MCF 10A (cell line): ENCODE data around the gene BIRC5. TPM values are rescaled to one million over a fixed set of nuclear protein-coding genes. Genes with fewer than 3 reads are reported as not detected.

Experiments
- BruUV-seq: library from RNA; stranded (reverse); fragments of 400-500 nt; replicated peaks from 2 replicates; lab custom pipeline; 2021; lab: Mats Ljungman, UMichigan
- CTCF ChIA-PET: fragments of 300-600 bp; sonication (Branson Sonifier 250); formaldehyde crosslinking; extraction: SDS; loops from one replicate; lab custom pipeline; 2021; ENCODE audit warnings: antibody characterized with exemption, inconsistent platforms; lab: Yijun Ruan, JAX
- POLR2A ChIA-PET: fragments of 300-600, 350-650 bp; sonication (Branson Sonifier 250); formaldehyde crosslinking; extraction: SDS; loops from one replicate; lab custom pipeline; 2020; ENCODE audit warnings: antibody characterized with exemption, inconsistent platforms; lab: Yijun Ruan, JAX
- DNase-seq: peaks from one replicate; pipeline ENCODE4 v3.0.0-alpha.2; 2018; ENCODE audit not compliant: unreplicated experiment
- H3K27ac Mint-ChIP-seq: one replicate; pipeline ENCODE4 v1.8.0; 2022; ENCODE audit warnings: mild to moderate bottlenecking, low read depth, mixed read lengths; ENCODE audit not compliant: unreplicated experiment
- H3K27me3 Mint-ChIP-seq: one replicate; pipeline ENCODE4 v1.8.0; 2022; ENCODE audit warnings: mixed read lengths; ENCODE audit not compliant: insufficient read depth, unreplicated experiment
- H3K36me3 Mint-ChIP-seq: one replicate; pipeline ENCODE4 v1.8.0; 2022; ENCODE audit warnings: mild to moderate bottlenecking, moderate library complexity, mixed read lengths; ENCODE audit not compliant: insufficient read depth, unreplicated experiment
- H3K4me1 Mint-ChIP-seq: one replicate; pipeline ENCODE4 v1.8.0; 2022; ENCODE audit warnings: mixed read lengths; ENCODE audit not compliant: insufficient read depth, unreplicated experiment
- H3K4me3 Mint-ChIP-seq: one replicate; pipeline ENCODE4 v1.8.0; 2022; ENCODE audit warnings: mild to moderate bottlenecking, moderate library complexity, mixed read lengths; ENCODE audit not compliant: unreplicated experiment
- H3K9me3 Mint-ChIP-seq: one replicate; pipeline ENCODE4 v1.8.0; 2022; ENCODE audit warnings: mixed read lengths; ENCODE audit not compliant: unreplicated experiment
- intact Hi-C: fragments of 100-400 bp; cut with micrococcal nuclease; formaldehyde crosslinking; loops from 2 replicates; pipeline ENCODE4 v1.14.1; 2022
- total RNA-seq: library from RNA; stranded (reverse); gene quantifications from 2 replicates; pipeline ENCODE4 v1.2.3, GENCODE V29; 2022
- TF ChIP-seq, protein P1 (sequence below): fragments of 200-600 bp; IDR thresholded peaks from one replicate; pipeline ENCODE4 v1.8.0; 2022; ENCODE audit warnings: antibody characterized with exemption, mild to moderate bottlenecking; ENCODE audit not compliant: unreplicated experiment

The BIRC5 gene
- total RNA-seq, 1 experiment from 2014 or later: 45.6 TPM

DNA sequence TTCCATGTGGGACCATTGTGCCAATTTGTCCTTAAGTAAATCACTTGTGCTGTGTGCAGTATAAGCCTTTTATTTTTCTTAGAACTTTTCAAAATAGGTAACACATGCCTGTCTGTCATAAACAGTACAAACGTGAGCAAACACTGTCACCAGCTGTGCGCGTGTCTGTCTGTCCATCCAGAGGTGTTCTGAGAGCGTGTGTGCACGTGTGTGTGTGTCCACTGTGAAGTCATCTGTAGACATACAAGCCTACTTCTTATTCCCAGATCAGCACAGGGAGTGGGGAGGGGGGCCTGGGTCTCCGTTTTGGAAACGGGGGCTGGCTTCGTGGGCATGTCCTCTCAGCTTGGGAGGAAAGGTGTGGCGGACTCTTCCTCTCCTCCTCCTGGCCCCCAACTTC is 26.8 kb downstream of the BIRC5 start:
- TF ChIP-seq, protein P1, sequence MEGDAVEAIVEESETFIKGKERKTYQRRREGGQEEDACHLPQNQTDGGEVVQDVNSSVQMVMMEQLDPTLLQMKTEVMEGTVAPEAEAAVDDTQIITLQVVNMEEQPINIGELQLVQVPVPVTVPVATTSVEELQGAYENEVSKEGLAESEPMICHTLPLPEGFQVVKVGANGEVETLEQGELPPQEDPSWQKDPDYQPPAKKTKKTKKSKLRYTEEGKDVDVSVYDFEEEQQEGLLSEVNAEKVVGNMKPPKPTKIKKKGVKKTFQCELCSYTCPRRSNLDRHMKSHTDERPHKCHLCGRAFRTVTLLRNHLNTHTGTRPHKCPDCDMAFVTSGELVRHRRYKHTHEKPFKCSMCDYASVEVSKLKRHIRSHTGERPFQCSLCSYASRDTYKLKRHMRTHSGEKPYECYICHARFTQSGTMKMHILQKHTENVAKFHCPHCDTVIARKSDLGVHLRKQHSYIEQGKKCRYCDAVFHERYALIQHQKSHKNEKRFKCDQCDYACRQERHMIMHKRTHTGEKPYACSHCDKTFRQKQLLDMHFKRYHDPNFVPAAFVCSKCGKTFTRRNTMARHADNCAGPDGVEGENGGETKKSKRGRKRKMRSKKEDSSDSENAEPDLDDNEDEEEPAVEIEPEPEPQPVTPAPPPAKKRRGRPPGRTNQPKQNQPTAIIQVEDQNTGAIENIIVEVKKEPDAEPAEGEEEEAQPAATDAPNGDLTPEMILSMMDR: no peak
- BruUV-seq: no TSS peak
- peaks cover 6% of the 10 kb centered on the region for H3K36me3 Mint-ChIP-seq
- POLR2A ChIA-PET: no interaction called here
- H3K27me3 Mint-ChIP-seq: no peaks in the 10 kb centered on the region
- DNase-seq: no peak
- H3K4me3 Mint-ChIP-seq: no peak overlapping the region
- H3K4me1 Mint-ChIP-seq: peaks cover 4% of the 10 kb centered on the region
- CTCF ChIA-PET: interaction anchor here (1.1 kb wide), 1 partner anchor 9 kb away, joined by 10 read pairs; no protein-coding TSS in a partner anchor
- intact Hi-C loops: no loop called here
- H3K27ac Mint-ChIP-seq: no peak overlapping the region
- no peaks in the 10 kb centered on the region for H3K9me3 Mint-ChIP-seq

DNA sequence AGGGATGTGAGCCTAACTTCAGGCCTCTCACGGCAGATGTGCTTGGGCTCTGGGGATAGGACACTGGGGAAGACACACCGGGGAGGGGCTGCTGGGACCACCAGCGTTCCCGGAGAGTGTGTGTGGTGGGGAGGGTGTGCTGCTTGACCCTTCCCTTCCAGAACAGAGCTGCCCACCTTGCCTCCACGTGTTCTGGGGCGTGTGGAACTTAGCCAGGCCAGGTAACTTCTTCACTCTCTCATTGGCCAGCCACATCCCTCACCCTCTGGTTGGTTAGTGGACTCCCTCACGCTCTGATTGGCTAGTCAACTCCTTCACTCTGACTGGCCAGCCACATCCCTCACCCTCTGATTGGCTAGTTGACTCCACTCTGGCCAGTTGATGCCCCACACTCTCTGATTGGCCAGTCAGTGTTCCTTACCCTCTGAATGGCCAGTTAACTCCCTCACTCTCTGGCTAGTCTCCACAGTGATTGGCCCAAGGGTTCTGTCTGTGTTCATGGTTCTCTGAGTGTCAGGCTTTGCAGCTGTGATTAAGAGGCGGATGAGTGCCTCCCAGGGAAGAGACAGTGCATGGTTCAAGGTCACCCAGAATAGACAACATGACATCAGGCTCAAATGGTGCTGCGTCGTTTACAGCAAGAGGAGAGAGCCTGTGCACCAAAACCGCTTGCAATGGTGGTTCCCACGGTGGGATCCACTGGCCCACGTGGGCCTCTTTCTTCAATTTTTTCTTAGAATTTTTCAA is 27.4 kb downstream of the BIRC5 start:
- CTCF ChIA-PET: interaction anchor here (1.1 kb wide), 1 partner anchor 9 kb away, joined by 10 read pairs; no protein-coding TSS in a partner anchor
- Mint-ChIP-seq H3K27ac (no peak overlapping the region), H3K36me3 (peaks cover 6% of the 10 kb centered on the region), H3K9me3 (no peaks in the 10 kb centered on the region), H3K4me1 (peaks cover 4% of the 10 kb centered on the region), H3K4me3 (no peak overlapping the region), H3K27me3 (no peaks in the 10 kb centered on the region)
- peak; percentile 33 for DNase-seq
- intact Hi-C loops: no loop called here
- TF ChIP-seq, protein P1: no peak
- no TSS peak for BruUV-seq
- POLR2A ChIA-PET: no interaction called here

DNA sequence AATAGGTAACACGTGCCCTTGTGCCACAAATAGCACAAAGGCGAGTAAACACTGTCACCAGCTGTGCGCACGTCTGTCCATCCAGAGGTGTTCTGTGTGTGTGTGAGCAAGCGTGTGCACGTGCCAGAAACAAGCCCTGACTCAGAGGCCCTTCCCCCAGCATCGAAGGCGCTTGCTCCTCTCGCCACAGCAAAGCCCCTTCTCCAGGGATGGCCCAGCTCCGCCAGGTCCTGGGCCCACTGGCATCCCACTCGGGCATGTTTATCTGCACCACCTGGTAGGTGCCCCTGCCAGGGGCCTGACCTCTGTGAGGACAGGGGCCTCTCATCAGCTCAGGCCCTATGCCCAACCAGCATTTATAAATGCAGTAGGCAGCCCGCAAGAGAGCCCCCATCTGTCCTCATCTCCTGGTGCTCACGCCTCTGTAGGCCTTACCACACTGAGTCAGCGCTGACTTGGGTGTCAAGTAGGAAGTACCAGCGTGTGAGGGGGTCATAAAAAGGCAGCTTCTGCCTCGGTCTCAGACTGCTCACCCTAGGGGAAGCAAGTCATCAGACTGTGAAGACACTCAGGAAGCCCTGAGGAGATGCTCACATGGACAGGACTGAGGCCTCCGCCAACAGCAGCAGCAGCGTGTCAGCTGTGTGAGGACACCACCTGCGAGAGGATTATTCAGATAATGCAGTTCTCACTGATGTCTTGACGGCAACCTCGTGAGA is 28.1 kb downstream of the BIRC5 start:
- Mint-ChIP-seq H3K4me3 (no peak overlapping the region), H3K27me3 (no peaks in the 10 kb centered on the region), H3K27ac (no peak overlapping the region), H3K9me3 (no peaks in the 10 kb centered on the region), H3K36me3 (peaks cover 6% of the 10 kb centered on the region), H3K4me1 (peaks cover 4% of the 10 kb centered on the region)
- intact Hi-C loops: no loop called here
- CTCF ChIA-PET: interaction anchor here (0.6 kb wide), 1 partner anchor 47 kb away, joined by 3 read pairs; no protein-coding TSS in a partner anchor
- TF ChIP-seq, protein P1: no peak
- BruUV-seq: no TSS peak
- DNase-seq: no peak
- POLR2A ChIA-PET: interaction anchor here (0.6 kb wide), 1 partner anchor 50 kb away, joined by 4 read pairs; no protein-coding TSS in a partner anchor

DNA sequence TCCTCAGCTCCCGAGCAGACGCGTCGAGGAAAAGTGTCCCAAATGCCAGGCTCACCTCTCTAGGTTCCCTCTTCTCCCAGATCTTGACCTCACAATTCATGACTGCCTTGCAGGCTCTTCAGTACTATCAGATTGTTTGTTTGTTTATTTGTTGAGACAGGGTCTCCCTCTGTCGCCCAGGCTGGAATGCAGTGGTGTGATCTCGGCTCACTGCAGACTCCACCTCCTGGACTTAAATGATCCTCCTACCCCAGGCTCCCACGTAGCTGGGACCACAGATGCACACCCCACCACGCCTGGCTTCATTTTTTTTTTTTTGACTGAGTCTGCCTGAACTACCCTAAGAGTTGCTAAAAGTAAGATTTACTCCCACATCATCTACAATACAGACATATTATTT is 33.3 kb downstream of the BIRC5 start:
- H3K27me3 Mint-ChIP-seq: no peaks in the 10 kb centered on the region
- no peak overlapping the region for H3K4me3 Mint-ChIP-seq
- TF ChIP-seq, protein P1: no peak
- intact Hi-C loops: no loop called here
- H3K9me3 Mint-ChIP-seq: no peaks in the 10 kb centered on the region
- POLR2A ChIA-PET: no interaction called here
- CTCF ChIA-PET: interaction anchor here (1.2 kb wide), 1 partner anchor 131 kb away, joined by 6 read pairs; the partner anchor contains the start of gene PGS1
- H3K4me1 Mint-ChIP-seq: peaks cover 6% of the 10 kb centered on the region
- H3K27ac Mint-ChIP-seq: no peak overlapping the region
- H3K36me3 Mint-ChIP-seq: no peaks in the 10 kb centered on the region
- no peak for DNase-seq
- BruUV-seq: no TSS peak
